Parathyroid adenoma (tissue), 2 donors: ENCODE data around the gene CLSTN2.

ENCODE experiments used
- H2AFZ ChIP-seq: fragments of 300-600 bp; sonication (generic); one replicate; pipeline ENCODE4 v1.7.0; 2017; ENCODE audit warnings: antibody characterized with exemption, mild to moderate bottlenecking
- H3K27ac ChIP-seq: fragments of 300-600 bp; sonication (generic); one replicate; pipeline ENCODE4 v1.7.0; 2017
- H3K27me3 ChIP-seq: fragments of 300-600 bp; sonication (generic); one replicate; pipeline ENCODE4 v1.7.0; 2017; ENCODE audit warnings: low read length; ENCODE audit not compliant: control insufficient read depth, insufficient read depth
- H3K36me3 ChIP-seq: fragments of 300-600 bp; sonication (generic); one replicate; pipeline ENCODE4 v1.7.0; 2017; ENCODE audit warnings: low read length; ENCODE audit not compliant: control insufficient read depth, insufficient read depth
- H3K4me1 ChIP-seq: fragments of 300-600 bp; sonication (generic); one replicate; pipeline ENCODE4 v1.7.0; 2017; ENCODE audit warnings: control low read depth
- H3K4me2 ChIP-seq: fragments of 300-600 bp; sonication (generic); one replicate; pipeline ENCODE4 v1.7.0; 2017; ENCODE audit warnings: low read length
- H3K4me3 ChIP-seq: fragments of 300-600 bp; sonication (generic); one replicate; pipeline ENCODE4 v1.7.0; 2017; ENCODE audit warnings: low read depth, low read length
- H3K79me2 ChIP-seq: fragments of 300-600 bp; sonication (generic); one replicate; pipeline ENCODE4 v1.7.0; 2017; ENCODE audit warnings: control low read depth
- H3K9ac ChIP-seq: fragments of 300-600 bp; sonication (generic); one replicate; pipeline ENCODE4 v1.7.0; 2017; ENCODE audit warnings: mild to moderate bottlenecking
- H3K9me3 ChIP-seq: fragments of 300-600 bp; sonication (generic); one replicate; pipeline ENCODE4 v1.7.0; 2017; ENCODE audit warnings: low read length; ENCODE audit not compliant: control insufficient read depth
- CTCF ChIP-seq: fragments of 300-600 bp; sonication (generic); IDR thresholded peaks from one replicate; pipeline ENCODE4 v1.7.0; 2017; ENCODE audit warnings: antibody characterized with exemption, mild to moderate bottlenecking
- donor health status: primary hyperparathyroidism.

Gene CLSTN2

DNA sequence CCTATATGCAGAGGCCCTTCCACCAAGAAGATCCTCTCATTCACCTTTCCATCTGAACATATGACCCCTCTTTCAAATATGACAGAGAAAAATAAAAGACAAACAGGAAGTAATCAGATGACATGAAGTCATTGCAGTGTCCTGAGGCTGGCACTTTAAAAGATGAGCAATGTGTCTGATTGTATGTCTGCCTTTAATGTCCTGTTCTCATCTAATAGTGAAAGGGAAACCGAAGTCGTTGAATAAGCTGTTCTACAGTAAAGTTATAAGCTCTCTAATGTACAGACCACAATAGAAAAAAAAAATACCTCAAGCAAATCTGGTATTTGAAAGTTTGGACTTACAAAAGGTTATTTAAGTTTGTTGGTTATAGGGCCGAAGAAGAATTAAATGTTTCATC, 243.0 kb downstream of the CLSTN2 start:
- H3K27ac ChIP-seq: no peak overlapping the region
- H3K27me3 ChIP-seq: no peaks in the 10 kb centered on the region
- no peaks in the 10 kb centered on the region for H3K79me2 ChIP-seq
- no peaks in the 10 kb centered on the region for H3K36me3 ChIP-seq
- H3K9ac ChIP-seq: no peak overlapping the region
- no peaks in the 10 kb centered on the region for H3K4me1 ChIP-seq
- no peaks in the 10 kb centered on the region for H3K9me3 ChIP-seq
- H3K4me2 ChIP-seq: no peak overlapping the region
- no peak overlapping the region for H3K4me3 ChIP-seq
- H2AFZ ChIP-seq: no peak overlapping the region
- no peak for TF ChIP-seq CTCF

GRCh38 chr3:140178482-140178881, 243.5 kb downstream of the CLSTN2 start:
- no peak overlapping the region for H2AFZ ChIP-seq
- no peaks in the 10 kb centered on the region for H3K27me3 ChIP-seq
- H3K4me2 ChIP-seq: no peak overlapping the region
- H3K79me2 ChIP-seq: no peaks in the 10 kb centered on the region
- no peak overlapping the region for H3K27ac ChIP-seq
- no peaks in the 10 kb centered on the region for H3K4me1 ChIP-seq
- H3K4me3 ChIP-seq: no peak overlapping the region
- no peaks in the 10 kb centered on the region for H3K36me3 ChIP-seq
- TF ChIP-seq CTCF: no peak
- H3K9me3 ChIP-seq: no peaks in the 10 kb centered on the region
- no peak overlapping the region for H3K9ac ChIP-seq

DNA sequence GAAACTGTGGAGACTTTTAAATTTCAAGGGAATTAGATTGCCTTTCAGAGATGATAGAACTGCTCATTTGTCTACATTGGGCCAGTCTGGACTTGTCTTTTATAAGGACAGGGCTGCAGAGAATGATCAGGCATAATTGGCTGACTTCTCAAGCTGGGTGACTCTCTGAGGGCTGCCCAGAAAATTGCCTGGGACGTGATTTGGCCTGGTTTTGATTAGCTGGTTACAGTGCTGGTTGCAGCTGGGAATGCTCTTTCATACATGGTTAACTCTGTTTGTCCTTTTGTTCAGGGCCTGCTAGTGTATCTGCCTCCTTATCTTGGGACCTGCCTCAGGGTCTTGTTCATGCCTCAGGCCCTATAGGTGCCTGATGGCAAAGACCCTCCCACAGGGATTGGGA, 245.6 kb downstream of the CLSTN2 start:
- Histone ChIP-seq H3K9ac (no peak overlapping the region), H3K36me3 (no peaks in the 10 kb centered on the region), H3K27ac (no peak overlapping the region), H3K27me3 (no peaks in the 10 kb centered on the region), H3K4me3 (no peak overlapping the region), H3K4me2 (no peak overlapping the region), H2AFZ (no peak overlapping the region), H3K9me3 (no peaks in the 10 kb centered on the region), H3K4me1 (no peaks in the 10 kb centered on the region), H3K79me2 (no peaks in the 10 kb centered on the region)
- TF ChIP-seq CTCF: no peak

DNA sequence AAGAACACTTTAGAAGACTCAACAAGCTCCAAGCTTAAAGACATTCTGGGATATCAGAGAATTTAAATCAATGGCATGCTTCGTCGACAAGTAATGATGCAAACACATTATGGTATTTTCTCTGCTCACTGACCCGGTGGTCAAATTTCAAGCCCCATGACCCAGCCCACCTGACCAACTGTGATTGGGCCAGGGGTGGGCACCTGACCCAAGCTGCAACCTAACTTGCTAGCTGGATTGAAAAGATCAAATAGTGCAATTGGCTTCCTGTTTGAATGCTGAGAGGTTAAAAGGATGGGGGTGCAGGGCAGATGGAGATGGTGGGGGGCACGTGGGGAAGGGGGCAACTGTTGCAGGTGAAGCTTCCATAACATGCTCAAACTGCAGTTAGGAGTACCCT, 250.4 kb downstream of the CLSTN2 start:
- Histone ChIP-seq H3K4me3 (no peak overlapping the region), H3K9me3 (no peaks in the 10 kb centered on the region), H3K4me2 (no peak overlapping the region), H3K36me3 (no peaks in the 10 kb centered on the region), H3K27ac (no peak overlapping the region), H3K9ac (no peak overlapping the region), H3K79me2 (no peaks in the 10 kb centered on the region), H2AFZ (no peak overlapping the region), H3K4me1 (peaks cover 2% of the 10 kb centered on the region), H3K27me3 (no peaks in the 10 kb centered on the region)
- TF ChIP-seq CTCF: no peak

DNA sequence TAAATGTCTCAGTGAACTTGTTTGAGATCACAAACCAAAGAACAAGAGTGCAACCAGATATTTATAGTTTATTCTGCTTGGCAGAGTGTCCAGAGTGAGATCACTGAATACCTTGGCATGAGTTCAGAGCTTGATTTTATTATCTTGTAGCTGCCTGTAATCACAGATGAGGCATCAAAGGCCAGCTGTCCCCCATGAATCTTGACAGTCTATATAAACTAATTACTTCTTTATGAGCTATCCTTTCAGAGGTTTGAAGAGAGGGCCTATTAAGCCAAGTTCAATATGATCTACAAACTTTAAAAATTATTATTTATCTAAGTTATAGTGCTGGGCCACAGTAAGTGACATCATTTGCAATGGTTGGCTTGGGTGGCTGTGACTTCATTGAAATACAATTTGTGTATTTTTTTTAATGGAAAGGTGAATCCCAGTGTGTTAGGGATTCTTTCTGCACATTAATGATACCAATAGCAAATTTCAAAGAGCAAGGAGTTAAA, 251.5 kb downstream of the CLSTN2 start:
- peaks cover 2% of the 10 kb centered on the region for H3K4me1 ChIP-seq
- no peaks in the 10 kb centered on the region for H3K27me3 ChIP-seq
- H3K36me3 ChIP-seq: no peaks in the 10 kb centered on the region
- H2AFZ ChIP-seq: no peak overlapping the region
- H3K9me3 ChIP-seq: no peaks in the 10 kb centered on the region
- no peak overlapping the region for H3K4me2 ChIP-seq
- no peak overlapping the region for H3K9ac ChIP-seq
- TF ChIP-seq CTCF: no peak
- no peak overlapping the region for H3K4me3 ChIP-seq
- H3K27ac ChIP-seq: no peak overlapping the region
- H3K79me2 ChIP-seq: no peaks in the 10 kb centered on the region
